ENCODE measurements around the gene EIF4H. TPM values are rescaled to one million over a fixed set of nuclear protein-coding genes. Genes with fewer than 3 reads are reported as not detected.
"Not testable (repeated sequence)": the region's sequence is repeated elsewhere in the genome, so short reads cannot be mapped to it uniquely, and the experiment has no call there.

EIF4H gene
- total RNA-seq, 1 experiment from 2014 or later, result 384 TPM

GRCh38 chr7:74207586-74207985 lies 33.4 kb downstream of the EIF4H start:
- intact Hi-C loops (cut with micrococcal nuclease), result no loop called here

GRCh38 chr7:74208241-74208640 lies 34.1 kb downstream of the EIF4H start:
- intact Hi-C loops (cut with micrococcal nuclease); BruUV-seq (replicated peaks); POLR2A ChIA-PET; H2AFZ ChIP-seq (ENCODE audit: low read depth, low read length, poor library complexity, severe bottlenecking); H3K27ac ChIP-seq (ENCODE audit: low read depth, low read length); H3K9me3 ChIP-seq (ENCODE audit: control insufficient read depth in 1 of 2, insufficient read depth in 1 of 2, low read depth in 1 of 2, low read length in 2 of 2); DNase-seq (ENCODE audit: low read depth, low spot score); H3K9me2 ChIP-seq (ENCODE audit: insufficient read depth); H3K27me3 ChIP-seq (ENCODE audit: insufficient read depth, low read length); H4K20me1 ChIP-seq (ENCODE audit: insufficient read depth); H3K4me2 ChIP-seq (ENCODE audit: low read length); H3K4me3 ChIP-seq (replicated peaks in 1 of 2; ENCODE audit: low read depth in 1 of 2, low read length in 2 of 2); H3K9ac ChIP-seq (ENCODE audit: low read length); H3K36me3 ChIP-seq (ENCODE audit: control insufficient read depth in 1 of 2, insufficient read depth in 2 of 2, low read length in 2 of 2); ATAC-seq; H3K79me2 ChIP-seq (ENCODE audit: insufficient read depth, low read length): not testable (repeated sequence)
- CTCF ChIA-PET, result interaction anchor here (0.7 to 1.2 kb wide), 3 partner anchors 71 to 199 kb away, joined by 3 to 4 read pairs (median 3); no protein-coding TSS in a partner anchor
- RAD21 ChIA-PET (ENCODE audit: low non-redundant PET in 1 of 2, low total read pairs in 2 of 2, uncharacterized antibody in 2 of 2, unreplicated experiment in 2 of 2), result interaction anchor here in 1 of 2 experiments (0.6 kb wide), 1 partner anchor 20 kb away, joined by 3 read pairs; no protein-coding TSS in a partner anchor
- peaks cover 24 to 46% of the 10 kb centered on the region in 2 experiments for H3K4me1 ChIP-seq (ENCODE audit: control insufficient read depth in 1 of 2, insufficient read depth in 2 of 2, low read length in 2 of 2)

More at GRCh38 chr7:74207586-74207985, 33.4 kb downstream of the EIF4H start:
- CTCF ChIA-PET, result interaction anchor here (0.7 to 3.2 kb wide), 5 partner anchors 9 to 199 kb away, joined by 3 to 79 read pairs (median 10); no protein-coding TSS in a partner anchor
- POLR2A ChIA-PET, result no interaction called here
- H3K36me3 ChIP-seq (ENCODE audit: control insufficient read depth in 1 of 2, insufficient read depth in 2 of 2, low read length in 2 of 2), result no peaks in the 10 kb centered on the region
- no TSS peak for BruUV-seq (replicated peaks)
- no peak overlapping the region for H2AFZ ChIP-seq (ENCODE audit: low read depth, low read length, poor library complexity, severe bottlenecking)
- no peaks in the 10 kb centered on the region for H4K20me1 ChIP-seq (ENCODE audit: insufficient read depth)
- RAD21 ChIA-PET (ENCODE audit: low non-redundant PET in 1 of 2, low total read pairs in 2 of 2, uncharacterized antibody in 2 of 2, unreplicated experiment in 2 of 2), result interaction anchor here (0.6 to 1.8 kb wide), 3 partner anchors 20 to 193 kb away, joined by 3 to 19 read pairs (median 4); no protein-coding TSS in a partner anchor
- no peaks in the 10 kb centered on the region for H3K9me2 ChIP-seq (ENCODE audit: insufficient read depth)
- H3K9ac ChIP-seq (ENCODE audit: low read length), result no peak overlapping the region
- DNase-seq (ENCODE audit: low read depth, low spot score) (no peak), ATAC-seq (no peak)
- no peaks in the 10 kb centered on the region for H3K79me2 ChIP-seq (ENCODE audit: insufficient read depth, low read length)
- no peak overlapping the region for H3K27ac ChIP-seq (ENCODE audit: low read depth, low read length)
- TF ChIP-seq, protein P1, sequence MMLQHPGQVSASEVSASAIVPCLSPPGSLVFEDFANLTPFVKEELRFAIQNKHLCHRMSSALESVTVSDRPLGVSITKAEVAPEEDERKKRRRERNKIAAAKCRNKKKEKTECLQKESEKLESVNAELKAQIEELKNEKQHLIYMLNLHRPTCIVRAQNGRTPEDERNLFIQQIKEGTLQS (IDR thresholded peaks at IDR 0.05), result no peak
- H3K9me3 ChIP-seq (ENCODE audit: control insufficient read depth in 1 of 2, insufficient read depth in 1 of 2, low read depth in 1 of 2, low read length in 2 of 2), result no peaks in the 10 kb centered on the region
- no peaks in the 10 kb centered on the region for H3K27me3 ChIP-seq (ENCODE audit: insufficient read depth, low read length)
- no peak overlapping the region for H3K4me2 ChIP-seq (ENCODE audit: low read length)
- peaks cover 30 to 50% of the 10 kb centered on the region in 2 experiments for H3K4me1 ChIP-seq (ENCODE audit: control insufficient read depth in 1 of 2, insufficient read depth in 2 of 2, low read length in 2 of 2)
- no peak overlapping the region for H3K4me3 ChIP-seq (replicated peaks in 1 of 2; ENCODE audit: low read depth in 1 of 2, low read length in 2 of 2)

Measured in HCT116 (cell line).